Measurements from ENCODE around the gene CDK15.

GRCh38 chr2:201924453-201924852 is 118.1 kb downstream of the CDK15 start:
- no peak for TF ChIP-seq CTCF (IDR thresholded peaks at IDR 0.05)
- no peak for TF ChIP-seq REST (IDR thresholded peaks at IDR 0.05; ENCODE audit: insufficient read depth in 1 of 2, low read depth in 2 of 2, low read length in 1 of 2)
- no peak for TF ChIP-seq TCF7L2 (IDR thresholded peaks at IDR 0.05; ENCODE audit: low read depth, low read length)
- TF ChIP-seq POLR2AphosphoS5 (IDR thresholded peaks at IDR 0.05; ENCODE audit: low read depth, low read length), result no peak
- no peak for TF ChIP-seq SIN3A (IDR thresholded peaks at IDR 0.05; ENCODE audit: borderline replicate concordance, insufficient read depth, low read depth, low read length)

All from Panc1 (cell line).